Stimulated activated naive CD8-positive, alpha-beta T cell treated with anti-CD3 and anti-CD28 coated beads, Interleukin-15, amount 100 ng/mL, for 72 hours (primary cell): Measurements from ENCODE around the gene GAGE12F.
A peak's percentile ranks its signal among the peaks of the same experiment; 100 is the strongest.
"Not testable (repeated sequence)": the region's sequence is repeated elsewhere in the genome, so short reads cannot be mapped to it uniquely, and the experiment has no call there.

Experiments used
- ATAC-seq: fragments of 150-1000 bp; cut with Tn5 transposase; 2 replicates; pipeline ENCODE4 v1.10.0; 2021; ENCODE audit warnings: mild to moderate bottlenecking, moderate library complexity
- DNase-seq, 2 donors: peaks; one replicate each; pipeline ENCODE4 v3.0.0; 2021 to 2022
- H3K27ac Mint-ChIP-seq, 2 donors: one replicate each; pipeline ENCODE4 v1.8.0; 2022; ENCODE audit warnings: mild to moderate bottlenecking in 2 of 2, mixed read lengths in 2 of 2, moderate library complexity in 2 of 2
- H3K27me3 Mint-ChIP-seq: one replicate; pipeline ENCODE4 v1.8.0; 2022; ENCODE audit warnings: mixed read lengths
- H3K4me1 Mint-ChIP-seq: one replicate; pipeline ENCODE4 v1.8.0; 2022; ENCODE audit warnings: mild to moderate bottlenecking, mixed read lengths
- H3K4me3 Mint-ChIP-seq, 2 donors: one replicate each; pipeline ENCODE4 v1.8.0; 2022; ENCODE audit warnings: mild to moderate bottlenecking in 2 of 2, mixed read lengths in 2 of 2, moderate library complexity in 1 of 2
- H3K9me3 Mint-ChIP-seq, 2 donors: one replicate each; pipeline ENCODE4 v1.8.0; 2022; ENCODE audit warnings: mixed read lengths in 2 of 2

Gene GAGE12F

GRCh38 chrX:49560542-49560941 is at the start of gene GAGE12F:
TSS of gene GAGE12F (plus strand) at chrX:49560842. CDS start at chrX:49561997, 1,155 bp downstream.
- H3K27me3 Mint-ChIP-seq, H3K4me3 Mint-ChIP-seq, H3K9me3 Mint-ChIP-seq, H3K27ac Mint-ChIP-seq, H3K4me1 Mint-ChIP-seq, ATAC-seq, DNase-seq: not testable (repeated sequence)

GRCh38 chrX:49531877-49532276 is 28.8 kb upstream of the GAGE12F start, which contains the start of gene GAGE12C:
TSS of gene GAGE12C (plus strand) at chrX:49532177. CDS start at chrX:49533332, 1,155 bp downstream.
- ATAC-seq, H3K9me3 Mint-ChIP-seq, H3K27ac Mint-ChIP-seq, H3K4me3 Mint-ChIP-seq, H3K27me3 Mint-ChIP-seq, H3K4me1 Mint-ChIP-seq, DNase-seq: not testable (repeated sequence)

GRCh38 chrX:49541433-49541832 is 19.2 kb upstream of the GAGE12F start, which contains the start of gene GAGE12D:
TSS of gene GAGE12D (plus strand) at chrX:49541733. CDS start at chrX:49542888, 1,155 bp downstream.
- H3K9me3 Mint-ChIP-seq, H3K27ac Mint-ChIP-seq, H3K4me1 Mint-ChIP-seq, ATAC-seq, DNase-seq, H3K4me3 Mint-ChIP-seq, H3K27me3 Mint-ChIP-seq: not testable (repeated sequence)

GRCh38 chrX:49550989-49551388 is 9.7 kb upstream of the GAGE12F start, which contains the start of gene GAGE12E:
TSS of gene GAGE12E (plus strand) at chrX:49551289. CDS start at chrX:49552444, 1,155 bp downstream.
- not testable (repeated sequence) for H3K27ac Mint-ChIP-seq, H3K4me1 Mint-ChIP-seq, H3K9me3 Mint-ChIP-seq, H3K27me3 Mint-ChIP-seq, H3K4me3 Mint-ChIP-seq, DNase-seq, ATAC-seq

GRCh38 chrX:49568728-49569127 is 8.1 kb downstream of the GAGE12F start:
- H3K9me3 Mint-ChIP-seq, H3K27me3 Mint-ChIP-seq, H3K27ac Mint-ChIP-seq, ATAC-seq, H3K4me1 Mint-ChIP-seq, H3K4me3 Mint-ChIP-seq, DNase-seq: not testable (repeated sequence)

- H3K27ac Mint-ChIP-seq, H3K4me3 Mint-ChIP-seq, H3K27me3 Mint-ChIP-seq, DNase-seq, H3K9me3 Mint-ChIP-seq, ATAC-seq, H3K4me1 Mint-ChIP-seq: not testable (repeated sequence)
Measured at GRCh38 chrX:49569152-49569551, 8.5 kb downstream of the GAGE12F start.

- ATAC-seq, H3K27me3 Mint-ChIP-seq, H3K9me3 Mint-ChIP-seq, H3K4me1 Mint-ChIP-seq, DNase-seq, H3K4me3 Mint-ChIP-seq, H3K27ac Mint-ChIP-seq: not testable (repeated sequence)
Measured at GRCh38 chrX:49570100-49570499, 9.5 kb downstream of the GAGE12F start, which contains the start of gene GAGE12G. TSS of gene GAGE12G (plus strand) at chrX:49570400. CDS start at chrX:49571555, 1,155 bp downstream.

- H3K9me3 Mint-ChIP-seq, DNase-seq, H3K27ac Mint-ChIP-seq, H3K27me3 Mint-ChIP-seq, H3K4me1 Mint-ChIP-seq, H3K4me3 Mint-ChIP-seq, ATAC-seq: not testable (repeated sequence)
Measured at GRCh38 chrX:49579649-49580048, 19.0 kb downstream of the GAGE12F start, which contains the start of gene GAGE12H. TSS of gene GAGE12H (plus strand) at chrX:49579949. CDS start at chrX:49581104, 1,155 bp downstream.

GRCh38 chrX:49589196-49589595 is 28.6 kb downstream of the GAGE12F start, which contains the start of gene GAGE2A:
TSS of gene GAGE2A (plus strand) at chrX:49589496. CDS start at chrX:49590651, 1,155 bp downstream.
- H3K9me3 Mint-ChIP-seq, H3K4me3 Mint-ChIP-seq, DNase-seq, ATAC-seq, H3K4me1 Mint-ChIP-seq, H3K27ac Mint-ChIP-seq, H3K27me3 Mint-ChIP-seq: not testable (repeated sequence)

GRCh38 chrX:49589769-49590478 is 29.3 kb downstream of the GAGE12F start:
- not testable (repeated sequence) for H3K27me3 Mint-ChIP-seq, H3K27ac Mint-ChIP-seq, ATAC-seq, H3K4me3 Mint-ChIP-seq, H3K9me3 Mint-ChIP-seq, H3K4me1 Mint-ChIP-seq
- DNase-seq: peak; percentile 1 to 9

- not testable (repeated sequence) for H3K9me3 Mint-ChIP-seq, H3K4me3 Mint-ChIP-seq, ATAC-seq, H3K27me3 Mint-ChIP-seq, DNase-seq, H3K27ac Mint-ChIP-seq, H3K4me1 Mint-ChIP-seq
Measured at GRCh38 chrX:49590488-49590887, 29.8 kb downstream of the GAGE12F start.

GRCh38 chrX:49598720-49599119 is 38.1 kb downstream of the GAGE12F start, which contains the start of gene GAGE1:
TSS of gene GAGE1 (plus strand) at chrX:49599020. CDS start at chrX:49600175, 1,155 bp downstream.
- not testable (repeated sequence) for H3K27ac Mint-ChIP-seq, ATAC-seq, H3K4me3 Mint-ChIP-seq, H3K27me3 Mint-ChIP-seq, H3K9me3 Mint-ChIP-seq, H3K4me1 Mint-ChIP-seq, DNase-seq

GRCh38 chrX:49610718-49611310 is 50.2 kb downstream of the GAGE12F start:
- no peaks in the 10 kb centered on the region for H3K9me3 Mint-ChIP-seq
- no peaks in the 10 kb centered on the region for H3K27me3 Mint-ChIP-seq
- ATAC-seq: no peak
- no peak for DNase-seq
- H3K4me1 Mint-ChIP-seq: no peaks in the 10 kb centered on the region
- H3K27ac Mint-ChIP-seq: no peak overlapping the region
- no peak overlapping the region for H3K4me3 Mint-ChIP-seq
